Spinal cord (tissue), 10 donors: ENCODE results near the gene HOXC9. TPM values are rescaled to one million over a fixed set of nuclear protein-coding genes. Genes with fewer than 3 reads are reported as not detected.
A peak's percentile ranks its signal among the peaks of the same experiment; 100 is the strongest.

Experiments used
- DNase-seq, 6 donors: peaks; one replicate each; pipeline versions ENCODE4 v3.0.0 to v3.0.0-alpha.2; 2013 to 2015; ENCODE audit warnings: low spot score in 6 of 6, low read depth in 4 of 6
- H3K27ac ChIP-seq: one replicate; pipeline ENCODE4 v1.5.1; 2013; ENCODE audit warnings: low read depth, low read length, control low read depth
- H3K27me3 ChIP-seq: one replicate; pipeline ENCODE4 v1.6.1; 2013; ENCODE audit warnings: low read length; ENCODE audit not compliant: control insufficient read depth, insufficient read depth
- H3K36me3 ChIP-seq: one replicate; pipeline ENCODE4 v1.6.1; 2013; ENCODE audit warnings: low read length; ENCODE audit not compliant: control insufficient read depth, insufficient read depth
- H3K4me1 ChIP-seq: one replicate; pipeline ENCODE4 v1.6.1; 2013; ENCODE audit warnings: low read length; ENCODE audit not compliant: control insufficient read depth, insufficient read depth
- H3K4me3 ChIP-seq: one replicate; pipeline ENCODE4 v1.5.1; 2013; ENCODE audit warnings: low read depth, low read length, control low read depth
- H3K9me3 ChIP-seq: one replicate; pipeline ENCODE4 v1.6.1; 2013; ENCODE audit warnings: low read length; ENCODE audit not compliant: control insufficient read depth, insufficient read depth
- WGBS: methylation state at CpG from one replicate; pipeline ENCODE4 v1.1.5; 2013; ENCODE audit warnings: missing lambda C conversion rate; ENCODE audit not compliant: insufficient coverage; 5-methylcytosine and 5-hydroxymethylcytosine counted together
- polyA plus RNA-seq, 2 donors: library from polyadenylated mRNA; unstranded; fragments of 120-200 nt; gene quantifications; one replicate each; pipeline ENCODE4 v1.2.1, GENCODE V29; 2013; ENCODE audit not compliant: insufficient read length in 2 of 2
- total RNA-seq, 2 donors: library from RNA; depleted of rRNA in 1 of 2; stranded (reverse); fragments of 120-200 nt in 1 of 2; fragments of >200 nt in 1 of 2; gene quantifications; one replicate each; pipeline versions ENCODE4 v1.2.3 to v1.2.4, GENCODE V29; 2013 to 2014
- donor health status: healthy.

HOXC9 gene
- total and polyA plus RNA-seq, 4 donors = 1.6 to 17.9 (median 11.3) TPM

- DNase-seq = no peak
- H3K36me3 ChIP-seq = no peaks in the 10 kb centered on the region
- H3K27me3 ChIP-seq = peaks cover 98% of the 10 kb centered on the region
- peaks cover 48% of the 10 kb centered on the region for H3K4me1 ChIP-seq
- no peaks in the 10 kb centered on the region for H3K9me3 ChIP-seq
- no peak overlapping the region for H3K27ac ChIP-seq
- H3K4me3 ChIP-seq = peak overlapping the region; percentile 35
- WGBS = 5% methylated on average over 22 of the region's 31 CpGs
These were observed 24.3 kb upstream of the HOXC9 start for GRCh38 chr12:53975479-53976152.

DNA sequence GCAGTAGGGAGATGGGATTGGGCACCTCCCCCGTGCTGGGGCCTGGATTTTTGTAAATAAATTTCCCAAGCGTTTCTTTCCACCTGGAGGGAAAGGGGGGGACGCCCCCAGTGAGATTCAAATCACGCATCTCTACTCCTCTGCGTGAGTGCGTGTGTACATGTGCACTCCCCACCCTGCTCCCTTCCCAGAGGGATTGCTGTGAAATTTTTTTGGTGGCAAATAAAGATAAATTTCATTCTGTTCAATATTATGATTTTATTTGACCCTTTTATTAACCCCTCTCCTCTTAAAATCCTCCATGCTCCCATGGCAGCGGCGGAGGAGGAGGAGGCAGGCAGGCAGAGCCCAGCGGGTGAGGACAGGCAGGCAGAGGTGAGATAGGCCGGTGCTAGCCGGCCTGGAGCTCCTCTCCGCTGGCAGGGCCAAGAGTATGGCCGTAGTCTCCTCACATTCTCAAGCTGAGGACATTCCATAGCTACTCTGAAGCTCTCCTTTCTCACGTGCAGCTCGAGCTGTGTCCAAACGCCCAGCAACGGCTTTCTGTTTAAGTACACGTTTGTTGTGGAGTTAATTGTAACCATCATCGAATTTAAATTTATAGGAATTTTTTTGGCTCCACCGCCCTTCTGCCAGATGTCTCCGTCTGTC lies 23.7 kb upstream of the HOXC9 start:
- 20% methylated on average over 1 of the region's 21 CpGs for WGBS
- peaks cover 53% of the 10 kb centered on the region for H3K4me1 ChIP-seq
- H3K27ac ChIP-seq = no peak overlapping the region
- no peaks in the 10 kb centered on the region for H3K36me3 ChIP-seq
- peak in 2 of 6 donors; percentile 26 to 34 for DNase-seq
- H3K4me3 ChIP-seq = no peak overlapping the region
- no peaks in the 10 kb centered on the region for H3K9me3 ChIP-seq
- peaks cover 98% of the 10 kb centered on the region for H3K27me3 ChIP-seq

GRCh38 chr12:53976823-53977595 lies 23.0 kb upstream of the HOXC9 start:
- peak in 1 of 6 donors; percentile 8 for DNase-seq
- H3K27me3 ChIP-seq = peaks cover 97% of the 10 kb centered on the region
- H3K9me3 ChIP-seq = no peaks in the 10 kb centered on the region
- H3K36me3 ChIP-seq = no peaks in the 10 kb centered on the region
- H3K4me1 ChIP-seq = peaks cover 58% of the 10 kb centered on the region
- no peak overlapping the region for H3K4me3 ChIP-seq
- H3K27ac ChIP-seq = no peak overlapping the region
- no CpG with 5 or more reads among the region's 9 CpGs for WGBS

DNA sequence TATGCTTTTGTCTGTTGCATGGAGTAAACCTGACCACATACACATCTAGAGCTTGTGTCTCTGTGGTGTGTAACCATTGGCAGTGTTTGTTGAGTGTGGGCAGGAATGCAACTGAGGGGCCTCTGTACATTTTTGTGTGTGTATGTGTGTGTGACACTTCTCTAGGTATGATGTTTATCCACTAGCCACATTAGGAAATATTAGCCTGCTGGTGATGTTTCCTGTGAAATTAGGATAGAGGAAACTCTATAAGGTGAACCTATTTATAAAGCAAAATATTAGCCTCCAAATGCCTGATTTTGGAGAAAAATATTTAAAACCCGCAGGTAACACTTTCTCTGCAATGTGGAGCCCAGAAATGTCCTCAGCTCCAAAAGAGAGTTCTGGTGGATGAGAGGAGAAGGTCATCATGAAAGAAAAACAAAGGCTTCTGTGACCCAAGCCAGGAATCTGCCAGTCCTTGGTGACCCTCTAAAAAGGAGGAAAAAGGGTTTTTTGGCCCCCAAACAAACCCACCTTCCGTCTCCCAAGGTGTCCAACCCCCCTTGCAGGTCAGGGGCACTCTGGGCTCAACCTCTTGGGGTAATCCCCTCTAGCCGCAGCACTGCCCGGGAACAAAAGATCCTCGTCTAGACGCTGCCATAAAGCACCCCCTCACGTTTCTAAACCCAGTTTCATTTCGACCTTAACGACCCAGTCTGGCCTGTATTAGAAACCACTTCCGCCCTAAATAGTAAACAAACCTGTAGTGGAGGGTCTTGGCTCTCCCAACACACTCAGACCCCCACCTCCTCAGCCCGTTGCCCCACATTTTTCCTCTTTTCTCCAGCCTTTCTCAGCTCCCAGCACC lies 22.1 kb upstream of the HOXC9 start:
- no peak overlapping the region for H3K4me3 ChIP-seq
- H3K9me3 ChIP-seq = no peaks in the 10 kb centered on the region
- 13% methylated on average over 9 of the region's 11 CpGs for WGBS
- DNase-seq = no peak
- no peak overlapping the region for H3K27ac ChIP-seq
- no peaks in the 10 kb centered on the region for H3K36me3 ChIP-seq
- peaks cover 97% of the 10 kb centered on the region for H3K27me3 ChIP-seq
- peaks cover 58% of the 10 kb centered on the region for H3K4me1 ChIP-seq

GRCh38 chr12:53978477-53979356 lies 21.2 kb upstream of the HOXC9 start:
- Histone ChIP-seq H3K27me3 (peaks cover 97% of the 10 kb centered on the region), H3K9me3 (no peaks in the 10 kb centered on the region), H3K27ac (peak overlapping the region; percentile 61), H3K4me1 (peaks cover 51% of the 10 kb centered on the region), H3K36me3 (no peaks in the 10 kb centered on the region), H3K4me3 (no peak overlapping the region)
- DNase-seq = no peak
- WGBS = 27% methylated on average over 3 of the region's 15 CpGs

GRCh38 chr12:53980104-53980801 lies 19.7 kb upstream of the HOXC9 start:
- H3K27ac ChIP-seq = peak overlapping the region; percentile 99
- no peaks in the 10 kb centered on the region for H3K9me3 ChIP-seq
- peaks cover 93% of the 10 kb centered on the region for H3K27me3 ChIP-seq
- DNase-seq = no peak
- no peaks in the 10 kb centered on the region for H3K36me3 ChIP-seq
- peaks cover 52% of the 10 kb centered on the region for H3K4me1 ChIP-seq
- WGBS = 49% methylated on average over 3 of the region's 7 CpGs
- peak overlapping the region; percentile 24 for H3K4me3 ChIP-seq

- Histone ChIP-seq H3K4me1 (peaks cover 53% of the 10 kb centered on the region), H3K27me3 (peaks cover 92% of the 10 kb centered on the region), H3K36me3 (peaks cover 3% of the 10 kb centered on the region), H3K9me3 (no peaks in the 10 kb centered on the region), H3K4me3 (peak overlapping the region; percentile 24), H3K27ac (peak overlapping the region; percentile 99)
- no peak for DNase-seq
- 41% methylated on average over 10 of the region's 15 CpGs for WGBS
These were observed 19.0 kb upstream of the HOXC9 start for GRCh38 chr12:53980802-53981496.
